Mesendoderm (in vitro differentiated cells): Measurements from ENCODE around the gene ATG7.
"Not testable (repeated sequence)": the region's sequence is repeated elsewhere in the genome, so short reads cannot be mapped to it uniquely, and the experiment has no call there.

ENCODE experiments used
- DNase-seq: peaks from one replicate; pipeline ENCODE4 v3.0.0; 2013
- H2AK5ac ChIP-seq: 2 replicates; pipeline ENCODE4 v1.6.1; 2013; ENCODE audit warnings: low read length, inconsistent platforms
- H2BK120ac ChIP-seq: 2 replicates; pipeline ENCODE4 v1.6.1; 2013; ENCODE audit warnings: low read depth, mild to moderate bottlenecking, low read length, moderate library complexity, mixed read lengths
- H2BK15ac ChIP-seq: replicated peaks from 2 replicates; pipeline ENCODE4 v1.6.1; 2013; ENCODE audit warnings: low read depth, mild to moderate bottlenecking, moderate library complexity
- H2BK5ac ChIP-seq: 2 replicates; pipeline ENCODE4 v1.6.1; 2013; ENCODE audit warnings: low read length, inconsistent platforms
- H3K18ac ChIP-seq: 2 replicates; pipeline ENCODE4 v1.6.1; 2013; ENCODE audit warnings: mild to moderate bottlenecking, low read length, mixed read lengths
- H3K23ac ChIP-seq: one replicate; pipeline ENCODE4 v1.6.1; 2013; ENCODE audit warnings: low read length
- H3K27ac ChIP-seq: 2 replicates; pipeline ENCODE4 v1.5.1; 2013; ENCODE audit warnings: low read depth, mild to moderate bottlenecking, inconsistent platforms, low read length, moderate library complexity
- H3K27me3 ChIP-seq: 2 replicates; pipeline ENCODE4 v1.6.1; 2013; ENCODE audit warnings: low read length, control low read depth, mild to moderate bottlenecking, inconsistent platforms; ENCODE audit not compliant: insufficient read depth, poor library complexity
- H3K36me3 ChIP-seq: 2 replicates; pipeline ENCODE4 v1.6.1; 2013; ENCODE audit warnings: low read length, inconsistent platforms; ENCODE audit not compliant: control insufficient read depth, insufficient read depth
- H3K4ac ChIP-seq: one replicate; pipeline ENCODE4 v1.6.1; 2013; ENCODE audit warnings: low read depth, mild to moderate bottlenecking, low read length, moderate library complexity
- H3K4me1 ChIP-seq: 2 replicates; pipeline ENCODE4 v1.6.1; 2013; ENCODE audit warnings: low read depth, low read length, inconsistent platforms; ENCODE audit not compliant: control insufficient read depth
- H3K4me2 ChIP-seq: 2 replicates; pipeline ENCODE4 v1.6.1; 2013; ENCODE audit warnings: low read length
- H3K4me3 ChIP-seq: 2 replicates; pipeline ENCODE4 v1.5.1; 2013; ENCODE audit warnings: mild to moderate bottlenecking, low read length
- H3K56ac ChIP-seq: one replicate; pipeline ENCODE4 v1.6.1; 2013; ENCODE audit warnings: low read length
- H3K79me1 ChIP-seq: 2 replicates; pipeline ENCODE4 v1.6.1; 2013; ENCODE audit warnings: low read length, inconsistent platforms
- H3K79me2 ChIP-seq: 2 replicates; pipeline ENCODE4 v1.6.1; 2013; ENCODE audit warnings: mild to moderate bottlenecking, low read length; ENCODE audit not compliant: control insufficient read depth, insufficient read depth
- H3K9ac ChIP-seq: 2 replicates; pipeline ENCODE4 v1.6.1; 2013; ENCODE audit warnings: low read length, inconsistent platforms
- H4K5ac ChIP-seq: one replicate; pipeline ENCODE4 v1.6.1; 2013; ENCODE audit warnings: low read length
- H4K8ac ChIP-seq: one replicate; pipeline ENCODE4 v1.6.1; 2013; ENCODE audit warnings: low read depth, mild to moderate bottlenecking, control low read depth, low read length, moderate library complexity
- WGBS: extraction: QIAGEN DNeasy Blood & Tissue Kit; methylation state at CpG from one replicate; pipeline ENCODE4 v1.1.7; 2013; ENCODE audit warnings: low lambda C conversion rate, missing lambda C conversion rate; ENCODE audit not compliant: insufficient coverage; ENCODE audit errors: extremely low coverage; 5-methylcytosine and 5-hydroxymethylcytosine counted together

The ATG7 gene

DNA sequence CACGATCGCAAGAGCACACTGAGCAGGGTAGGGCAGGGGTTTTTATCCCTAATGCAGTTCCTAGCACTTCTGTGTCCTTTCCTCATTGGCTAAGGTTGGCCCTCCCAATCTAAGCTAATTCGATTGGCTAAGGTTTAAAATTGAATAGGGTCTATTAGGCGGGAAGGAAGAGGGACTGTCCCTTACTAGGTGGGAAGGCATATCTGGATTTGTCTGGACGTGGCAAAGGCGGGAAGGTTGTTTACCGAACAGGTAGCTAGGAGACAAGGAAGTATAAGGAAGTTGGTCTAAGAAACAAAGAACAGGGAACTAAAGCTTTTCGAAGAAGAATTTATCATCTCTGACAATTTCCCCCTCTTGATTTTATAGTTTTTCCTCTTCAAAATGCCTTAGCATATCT lies 24.8 kb upstream of the ATG7 start:
- Histone ChIP-seq H2BK5ac (no peak overlapping the region), H2AK5ac (no peak overlapping the region), H2BK15ac (no peak overlapping the region), H3K36me3 (no peaks in the 10 kb centered on the region), H3K4me3 (no peak overlapping the region), H3K9ac (no peak overlapping the region), H4K8ac (no peak overlapping the region), H3K27me3 (no peaks in the 10 kb centered on the region), H3K4me1 (no peaks in the 10 kb centered on the region), H3K56ac (no peak overlapping the region), H3K27ac (no peak overlapping the region), H4K5ac (no peak overlapping the region), H2BK120ac (no peak overlapping the region), H3K18ac (no peak overlapping the region), H3K4me2 (no peak overlapping the region), H3K23ac (no peak overlapping the region), H3K79me2 (no peaks in the 10 kb centered on the region), H3K79me1 (no peaks in the 10 kb centered on the region), H3K4ac (no peak overlapping the region)
- no peak for DNase-seq
- no CpG with 5 or more reads among the region's 8 CpGs for WGBS

DNA sequence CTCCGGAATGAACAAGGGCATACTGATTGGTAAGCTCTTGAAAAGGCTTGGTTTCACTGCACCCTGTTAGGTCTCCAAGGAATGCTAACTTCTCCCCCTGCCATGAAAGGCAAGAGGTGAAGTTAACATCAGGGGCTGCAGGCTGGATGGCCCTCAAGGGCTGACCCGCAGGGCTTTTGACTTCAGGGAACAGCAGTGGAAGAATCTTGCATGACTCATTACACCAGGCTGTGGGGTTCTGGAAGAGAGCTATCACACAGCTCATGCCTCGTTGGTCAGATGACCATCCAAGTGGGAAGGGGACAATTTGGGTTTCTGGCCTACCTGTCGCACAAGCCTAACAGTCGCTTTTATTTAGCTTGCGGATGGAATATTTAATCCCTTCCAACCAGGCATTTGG lies 23.6 kb upstream of the ATG7 start:
- Histone ChIP-seq H3K36me3 (no peaks in the 10 kb centered on the region), H3K79me1 (no peaks in the 10 kb centered on the region)
- whole genome bisulfite sequencing = no CpG with 5 or more reads among the region's 6 CpGs

DNA sequence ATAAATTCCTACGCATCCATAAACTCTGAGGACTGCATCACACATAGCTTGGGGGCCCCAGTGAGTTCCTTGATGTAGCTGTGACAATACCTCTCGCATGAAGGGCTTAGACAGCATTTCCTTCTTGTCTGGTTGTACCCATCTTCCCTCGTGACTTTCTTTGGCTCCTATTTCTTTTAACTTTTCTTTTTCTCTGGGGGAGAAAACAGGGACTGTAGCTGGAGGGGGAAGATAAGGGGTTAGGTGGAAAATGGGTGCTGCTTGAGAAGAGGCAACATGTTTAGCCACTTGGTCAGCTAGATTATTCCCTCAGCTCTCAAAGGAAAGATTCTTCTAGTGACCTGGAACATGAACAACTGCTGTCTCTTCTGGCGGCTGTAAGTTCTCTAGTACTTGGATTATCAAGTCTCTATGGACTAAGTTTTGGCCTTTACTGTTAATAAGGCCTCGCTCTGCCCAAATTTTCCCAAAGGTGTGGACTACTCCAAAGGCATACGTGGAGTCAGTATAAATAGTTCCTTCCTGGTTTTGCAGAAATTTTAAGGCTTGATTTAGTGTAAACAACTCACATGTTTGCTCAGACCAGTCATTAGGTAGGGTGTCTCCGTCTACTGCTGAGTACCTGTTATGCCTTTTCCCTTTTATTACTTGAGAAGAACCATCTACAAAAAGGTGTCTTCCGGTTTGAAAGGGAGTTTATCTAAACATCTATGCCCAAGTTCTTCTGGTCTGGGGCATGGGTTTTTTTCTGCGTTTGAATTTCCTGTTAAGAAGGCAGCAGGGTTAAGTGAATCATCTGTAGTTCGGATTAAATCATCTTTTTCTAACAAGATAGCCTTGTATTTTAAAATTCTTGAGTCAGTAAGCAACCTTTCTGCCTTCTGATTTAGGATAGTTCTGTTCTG lies 21.0 kb upstream of the ATG7 start:
- no peak overlapping the region for H3K4ac ChIP-seq
- DNase-seq = no peak
- no peak overlapping the region for H3K9ac ChIP-seq
- H4K8ac ChIP-seq = no peak overlapping the region
- no peak overlapping the region for H3K27ac ChIP-seq
- H2BK15ac ChIP-seq = no peak overlapping the region
- H4K5ac ChIP-seq = no peak overlapping the region
- no peak overlapping the region for H2BK120ac ChIP-seq
- no CpG with 5 or more reads among the region's 10 CpGs for WGBS
- no peak overlapping the region for H3K56ac ChIP-seq
- no peak overlapping the region for H2BK5ac ChIP-seq
- H3K36me3 ChIP-seq = no peaks in the 10 kb centered on the region
- H3K79me2 ChIP-seq = no peaks in the 10 kb centered on the region
- H3K4me1 ChIP-seq = no peaks in the 10 kb centered on the region
- H3K27me3 ChIP-seq = no peaks in the 10 kb centered on the region
- H3K4me2 ChIP-seq = no peak overlapping the region
- H3K18ac ChIP-seq = no peak overlapping the region
- no peak overlapping the region for H2AK5ac ChIP-seq
- no peaks in the 10 kb centered on the region for H3K79me1 ChIP-seq
- no peak overlapping the region for H3K4me3 ChIP-seq
- H3K23ac ChIP-seq = no peak overlapping the region

More for the DNA sequence above, 23.6 kb upstream of the ATG7 start:
- H3K4ac ChIP-seq = no peak overlapping the region
- H2BK15ac ChIP-seq = no peak overlapping the region
- no peak overlapping the region for H4K5ac ChIP-seq
- H2AK5ac ChIP-seq = no peak overlapping the region
- H3K18ac ChIP-seq = no peak overlapping the region
- H3K79me2 ChIP-seq = no peaks in the 10 kb centered on the region
- H2BK5ac ChIP-seq = no peak overlapping the region
- no peak overlapping the region for H4K8ac ChIP-seq
- H3K27ac ChIP-seq = no peak overlapping the region
- H3K23ac ChIP-seq = no peak overlapping the region
- H3K4me1 ChIP-seq = no peaks in the 10 kb centered on the region
- no peak overlapping the region for H3K4me3 ChIP-seq
- H3K27me3 ChIP-seq = no peaks in the 10 kb centered on the region
- H2BK120ac ChIP-seq = no peak overlapping the region
- DNase-seq = no peak
- H3K4me2 ChIP-seq = no peak overlapping the region
- no peak overlapping the region for H3K9ac ChIP-seq
- H3K56ac ChIP-seq = no peak overlapping the region

DNA sequence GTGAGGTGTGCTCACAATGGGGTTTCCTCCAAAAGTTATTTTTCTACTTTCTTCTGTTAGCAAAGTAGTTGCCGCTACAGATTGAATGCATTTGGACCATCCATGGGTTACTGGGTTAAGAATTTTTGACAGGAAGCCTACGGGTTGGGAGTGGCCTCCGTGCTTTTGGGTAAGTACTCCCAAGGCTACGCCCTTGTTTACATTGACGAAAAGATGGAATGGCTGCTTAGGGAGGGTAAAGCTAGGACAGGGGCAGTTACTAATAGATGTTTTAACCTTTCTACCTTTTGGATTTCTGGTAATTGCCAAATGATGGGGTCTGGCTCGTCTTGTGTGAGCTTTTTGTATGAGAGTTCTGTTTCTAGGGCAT lies 20.4 kb upstream of the ATG7 start:
- H3K4me2 ChIP-seq = no peak overlapping the region
- H3K4me3 ChIP-seq = no peak overlapping the region
- no peaks in the 10 kb centered on the region for H3K27me3 ChIP-seq
- DNase-seq = no peak
- no peaks in the 10 kb centered on the region for H3K79me2 ChIP-seq
- H3K18ac ChIP-seq = no peak overlapping the region
- no peak overlapping the region for H2AK5ac ChIP-seq
- H3K4me1 ChIP-seq = no peaks in the 10 kb centered on the region
- WGBS = no CpG with 5 or more reads among the region's 6 CpGs
- H3K27ac ChIP-seq = no peak overlapping the region
- no peak overlapping the region for H4K8ac ChIP-seq
- no peak overlapping the region for H4K5ac ChIP-seq
- H3K23ac ChIP-seq = no peak overlapping the region
- no peaks in the 10 kb centered on the region for H3K79me1 ChIP-seq
- no peak overlapping the region for H2BK15ac ChIP-seq
- no peak overlapping the region for H3K56ac ChIP-seq
- no peak overlapping the region for H2BK120ac ChIP-seq
- H3K9ac ChIP-seq = no peak overlapping the region
- no peaks in the 10 kb centered on the region for H3K36me3 ChIP-seq
- no peak overlapping the region for H3K4ac ChIP-seq
- H2BK5ac ChIP-seq = no peak overlapping the region

DNA sequence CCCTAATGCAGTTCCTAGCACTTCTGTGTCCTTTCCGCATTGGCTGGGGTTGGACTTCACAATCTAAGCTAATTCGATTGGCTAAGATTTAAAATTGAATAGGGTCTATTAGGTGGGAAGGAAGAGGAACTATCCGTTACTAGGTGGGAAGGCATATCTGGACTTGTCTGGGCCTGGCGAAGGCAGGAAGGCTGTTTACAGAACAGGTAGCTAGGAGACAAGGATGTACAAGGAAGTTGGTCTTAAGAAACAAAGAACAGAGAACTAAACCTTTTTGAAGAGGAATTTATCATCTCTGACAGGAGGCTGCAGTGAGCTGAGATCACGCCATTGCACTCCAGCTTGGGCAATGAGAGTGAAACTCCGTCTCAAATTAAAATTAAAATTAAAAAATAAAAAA lies 17.3 kb upstream of the ATG7 start:
- H3K27ac ChIP-seq = no peak overlapping the region
- no CpG with 5 or more reads among the region's 6 CpGs for WGBS
- no peak overlapping the region for H4K8ac ChIP-seq

DNA sequence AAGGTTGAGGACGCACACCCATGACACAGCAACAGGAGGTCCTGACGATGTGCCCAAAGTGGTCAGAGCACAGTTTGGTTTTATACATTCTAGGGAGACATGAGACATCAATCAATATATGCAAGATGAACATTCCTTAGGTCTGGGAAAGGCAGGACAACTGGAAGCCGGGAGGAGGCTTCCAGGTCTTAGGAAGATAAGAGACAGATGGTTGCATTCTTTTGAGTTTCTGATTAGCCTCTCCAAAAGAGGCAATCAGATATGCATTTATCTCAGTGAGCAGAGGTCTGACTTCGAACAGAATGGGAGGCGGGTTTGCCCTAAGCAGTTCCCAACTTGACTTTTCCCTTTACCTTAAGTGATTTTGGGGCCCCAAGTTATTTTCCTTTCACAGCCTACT lies 16.7 kb upstream of the ATG7 start:
- H3K4me3 ChIP-seq, H2BK120ac ChIP-seq, H2BK15ac ChIP-seq, H3K18ac ChIP-seq, H3K36me3 ChIP-seq, H3K4ac ChIP-seq, H4K8ac ChIP-seq, H2AK5ac ChIP-seq, H2BK5ac ChIP-seq, H3K79me2 ChIP-seq, H4K5ac ChIP-seq, H3K4me1 ChIP-seq, H3K27me3 ChIP-seq, H3K9ac ChIP-seq, H3K4me2 ChIP-seq, H3K23ac ChIP-seq, H3K56ac ChIP-seq, H3K79me1 ChIP-seq, H3K27ac ChIP-seq: not testable (repeated sequence)
- DNase-seq = peak; percentile 40
- WGBS = no CpG with 5 or more reads among the region's 5 CpGs

More for the DNA sequence above, 17.3 kb upstream of the ATG7 start:
- Histone ChIP-seq H3K79me2 (no peaks in the 10 kb centered on the region), H3K4ac (no peak overlapping the region), H3K36me3 (no peaks in the 10 kb centered on the region), H3K56ac (no peak overlapping the region), H2BK15ac (no peak overlapping the region), H3K9ac (no peak overlapping the region), H4K5ac (no peak overlapping the region), H3K23ac (no peak overlapping the region), H3K4me2 (no peak overlapping the region), H3K4me1 (no peaks in the 10 kb centered on the region), H3K79me1 (no peaks in the 10 kb centered on the region), H2AK5ac (no peak overlapping the region), H3K18ac (no peak overlapping the region), H2BK5ac (no peak overlapping the region), H2BK120ac (no peak overlapping the region), H3K4me3 (no peak overlapping the region), H3K27me3 (no peaks in the 10 kb centered on the region)
- no peak for DNase-seq
